Cerebellar nuclear complex (tissue), 1 donor: ENCODE results near the gene S100A7.

ENCODE experiments used
- DNase-seq, 2 experiments: peaks; one replicate each; lab custom pipeline; 2025; lab: John Stamatoyannopoulos, UW

S100A7 gene

DNA sequence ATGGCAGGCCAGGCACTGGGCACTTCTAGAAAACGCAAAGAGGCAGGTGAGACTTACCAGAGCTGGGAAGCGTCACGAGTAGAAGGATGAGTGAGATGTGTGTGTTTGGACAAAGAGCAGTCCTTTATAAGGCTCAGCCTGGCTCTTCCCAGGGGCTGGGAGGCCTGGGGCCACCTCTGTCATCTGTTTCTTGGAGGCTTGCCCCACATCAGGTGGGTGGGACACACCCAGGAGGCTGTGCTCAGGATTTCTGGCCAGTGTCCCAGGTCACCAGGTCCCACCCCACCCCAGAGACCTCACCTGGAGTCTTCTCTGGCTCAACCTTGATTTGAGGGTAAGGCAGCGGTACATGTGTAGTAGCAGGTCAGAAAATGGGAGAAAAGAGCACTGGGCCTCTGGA lies at the start of gene S100A7:
Gene S100A7, minus strand, starts transcription at position 101 of the 400 bp plus-strand sequence. CDS start 1,638 bp downstream, outside the sequence.
- no peak for DNase-seq

DNA sequence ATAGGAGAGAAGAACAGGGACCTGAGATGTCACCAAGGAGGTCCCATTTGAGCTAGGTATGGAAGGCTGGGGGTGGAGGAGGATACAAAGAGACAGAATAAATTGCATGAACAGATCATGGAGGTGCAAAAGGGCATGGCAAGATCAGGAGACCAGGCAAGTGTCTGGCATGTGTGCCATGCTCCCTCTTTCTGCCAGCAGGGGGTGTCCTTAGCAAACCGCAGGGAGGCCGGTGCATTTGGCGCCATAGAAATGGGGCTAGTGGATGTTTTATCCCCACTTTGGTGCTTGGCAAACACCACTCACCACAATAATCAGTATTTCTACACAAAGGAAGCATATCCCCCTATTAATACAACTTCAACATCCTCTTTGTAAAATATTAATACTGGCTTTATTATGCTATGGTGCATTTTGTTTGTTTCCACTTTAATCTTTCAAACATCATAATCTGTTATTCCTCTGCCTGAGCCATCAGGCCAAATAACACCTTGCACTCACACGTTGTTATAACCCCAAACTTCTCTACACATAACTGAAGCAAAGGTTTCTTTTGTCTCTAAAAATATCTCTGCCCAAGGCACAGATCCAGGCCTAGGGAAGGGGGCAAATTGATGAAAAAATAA lies 49.4 kb upstream of the S100A7 start:
- DNase-seq = no peak

DNA sequence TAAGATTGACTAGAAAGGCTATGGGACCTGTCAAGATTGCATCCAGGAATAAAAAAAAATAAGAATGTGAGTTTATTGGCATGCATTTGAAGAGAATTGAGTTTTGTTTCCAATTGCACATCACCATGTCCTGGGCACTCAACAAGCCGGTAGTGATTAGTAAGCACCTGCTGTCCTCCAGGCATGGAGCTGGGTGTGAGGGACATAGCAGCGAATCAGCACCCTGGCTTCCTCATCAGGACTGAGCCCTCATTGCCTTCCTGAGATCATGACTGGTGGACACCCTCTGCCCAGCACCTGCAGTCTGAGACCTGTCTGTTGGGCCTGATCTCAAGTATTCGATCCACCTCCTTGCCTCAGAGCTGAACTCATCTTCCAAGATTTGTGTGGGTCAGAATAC lies 48.6 kb upstream of the S100A7 start:
- no peak for DNase-seq

DNA sequence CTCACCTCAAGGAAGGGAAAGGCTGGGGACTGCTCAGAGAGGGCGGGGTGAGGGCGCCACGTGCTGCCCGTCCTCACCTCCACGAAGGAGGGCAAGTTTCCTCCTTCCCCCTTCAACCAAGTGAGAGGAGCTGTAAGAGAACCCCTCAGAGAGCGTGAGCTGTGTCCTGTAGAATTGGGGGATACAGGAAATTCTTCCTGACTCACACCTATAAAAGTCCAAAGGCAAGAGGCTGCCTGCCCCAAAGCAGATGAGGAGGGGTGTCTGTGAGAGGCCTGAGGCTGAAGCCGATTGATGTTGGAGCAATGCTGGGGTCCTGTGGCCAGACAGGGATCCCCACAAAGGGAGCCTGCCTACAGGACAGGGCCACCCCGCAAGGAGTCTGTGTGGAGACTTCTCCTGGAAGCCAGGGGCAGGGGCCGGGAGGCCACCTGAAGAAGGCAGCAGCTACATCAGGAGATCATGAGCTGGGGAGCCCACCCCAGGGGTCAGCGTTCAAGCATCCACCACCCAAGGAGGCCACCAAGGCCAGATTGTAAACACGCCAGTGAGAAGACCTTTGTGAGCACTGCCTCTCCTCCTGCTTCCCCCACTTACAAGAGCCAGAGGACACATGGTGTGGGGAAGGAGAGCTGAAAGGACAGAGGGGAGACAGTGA lies 47.6 kb upstream of the S100A7 start:
- DNase-seq = no peak

DNA sequence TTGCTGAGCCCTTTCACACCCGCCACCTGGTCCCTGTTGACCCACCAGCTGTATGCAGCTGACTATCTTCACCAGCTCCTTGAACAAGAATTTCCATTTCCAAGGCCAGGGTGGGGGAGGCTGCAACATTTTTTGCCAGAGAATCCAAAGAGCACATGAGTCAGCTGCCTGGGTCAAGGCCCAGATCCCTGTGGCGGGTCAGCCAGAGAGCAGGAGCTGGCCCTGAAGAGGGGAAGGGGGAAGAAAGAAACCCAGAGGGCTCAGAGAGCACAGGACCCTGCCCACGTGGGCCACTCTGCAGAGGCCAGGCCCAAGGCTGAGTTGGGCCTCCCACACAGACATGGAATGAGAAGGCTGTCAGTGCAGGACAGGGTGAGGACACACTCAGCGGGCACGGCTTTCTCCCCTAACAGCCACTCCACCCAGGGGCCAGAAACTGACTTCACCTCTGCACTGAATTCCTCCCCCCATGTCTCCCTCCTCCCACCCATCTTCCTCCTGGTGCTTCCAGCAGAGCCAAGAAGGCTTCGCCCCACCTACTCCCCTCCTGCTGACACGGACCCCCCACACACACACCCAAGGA lies 46.5 kb upstream of the S100A7 start:
- DNase-seq = no peak

DNA sequence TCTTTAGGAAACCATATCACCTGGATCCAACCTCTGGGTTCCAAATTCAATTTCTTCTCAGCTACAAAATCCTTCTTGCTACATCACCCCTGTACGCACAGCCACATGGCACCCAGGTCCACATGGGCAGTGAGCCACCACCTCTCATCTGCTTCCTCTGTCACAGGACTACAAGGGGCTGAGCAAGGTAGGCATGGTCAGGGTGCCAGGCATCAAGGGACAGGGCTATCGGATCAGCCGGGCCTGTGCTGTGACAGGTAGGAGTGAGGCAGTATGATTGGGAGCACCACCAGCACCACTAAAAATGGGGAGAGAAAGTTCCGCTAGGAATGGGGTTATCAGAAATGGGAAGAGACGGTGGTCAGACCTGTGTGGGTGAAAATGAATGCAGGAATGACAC lies 45.9 kb upstream of the S100A7 start:
- no peak for DNase-seq

DNA sequence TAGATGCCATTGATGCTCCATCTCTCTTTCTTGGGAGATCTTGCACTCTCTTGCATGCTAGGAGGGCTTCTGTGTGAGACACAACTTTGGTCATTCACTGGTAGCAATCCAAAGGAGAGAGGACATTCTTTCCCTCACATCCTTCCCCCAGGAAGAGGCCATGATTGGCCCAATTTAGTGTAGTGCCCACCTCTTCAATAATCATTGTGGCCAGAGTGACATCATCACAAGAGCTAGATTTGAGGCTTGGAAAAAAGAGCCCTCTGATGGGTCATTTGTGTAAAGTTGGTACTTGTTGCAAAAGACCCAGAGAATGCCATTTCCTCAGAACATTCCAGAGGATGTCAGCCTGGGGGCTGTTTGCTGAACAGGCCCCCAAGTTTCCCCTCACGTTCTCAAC lies 45.1 kb upstream of the S100A7 start:
- no peak for DNase-seq

DNA sequence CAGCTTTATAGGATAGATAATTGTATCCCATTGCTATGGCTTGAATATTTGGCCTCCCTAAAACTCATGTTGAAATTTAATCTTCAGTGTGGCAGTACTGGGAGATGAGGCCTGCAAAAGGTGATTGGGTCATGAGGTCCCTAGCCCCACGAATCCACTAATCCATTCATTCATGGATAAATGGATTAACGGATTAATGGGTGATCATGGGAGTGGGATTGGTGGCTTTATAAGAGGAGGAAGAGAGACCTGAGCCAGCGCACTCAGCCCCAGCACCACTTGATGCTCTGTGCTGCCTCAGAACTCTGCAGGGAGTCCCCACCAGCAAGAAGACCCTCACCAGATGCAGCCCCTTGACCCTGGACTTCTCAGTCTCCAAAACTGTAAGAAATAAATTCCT lies 43.3 kb upstream of the S100A7 start:
- no peak for DNase-seq

DNA sequence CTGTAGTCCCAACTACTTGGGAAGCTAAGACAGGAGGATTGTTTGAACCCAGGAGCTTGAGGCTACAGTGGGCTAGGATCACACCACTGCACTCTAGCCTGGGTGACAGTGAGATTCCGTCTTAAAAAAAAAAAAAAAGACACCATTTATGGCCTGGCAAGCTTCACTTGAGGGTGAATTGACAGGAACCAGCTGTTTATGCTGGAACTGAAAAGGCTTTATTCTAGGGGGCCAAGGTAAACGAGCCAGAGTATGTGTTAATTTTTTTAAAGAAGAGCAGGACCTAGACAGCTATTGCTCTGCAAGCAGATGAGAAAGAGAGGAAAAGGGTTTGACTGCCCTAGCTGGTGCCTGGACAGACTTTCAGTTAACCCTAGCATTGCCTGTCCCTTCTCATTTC lies 38.3 kb upstream of the S100A7 start:
- DNase-seq = no peak

DNA sequence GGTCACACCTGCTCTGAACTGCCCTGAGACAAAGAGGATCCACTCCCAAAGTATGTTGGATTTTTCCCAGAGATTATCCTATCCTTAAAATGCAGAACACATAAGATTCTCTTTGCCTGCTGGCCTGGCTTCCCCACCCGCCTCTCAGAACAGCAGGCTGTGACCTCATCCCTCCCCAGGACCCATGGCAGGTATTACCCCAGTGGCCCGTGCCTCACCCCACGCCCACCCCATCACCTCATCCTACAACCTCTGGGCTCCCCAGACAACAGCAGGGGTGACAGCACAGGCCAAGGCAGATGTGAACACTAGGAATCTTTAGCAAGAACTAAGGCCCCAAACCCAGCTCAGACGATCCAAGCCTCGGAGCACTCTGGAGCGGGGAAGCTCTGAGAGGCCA lies 35.1 kb upstream of the S100A7 start:
- DNase-seq = no peak

DNA sequence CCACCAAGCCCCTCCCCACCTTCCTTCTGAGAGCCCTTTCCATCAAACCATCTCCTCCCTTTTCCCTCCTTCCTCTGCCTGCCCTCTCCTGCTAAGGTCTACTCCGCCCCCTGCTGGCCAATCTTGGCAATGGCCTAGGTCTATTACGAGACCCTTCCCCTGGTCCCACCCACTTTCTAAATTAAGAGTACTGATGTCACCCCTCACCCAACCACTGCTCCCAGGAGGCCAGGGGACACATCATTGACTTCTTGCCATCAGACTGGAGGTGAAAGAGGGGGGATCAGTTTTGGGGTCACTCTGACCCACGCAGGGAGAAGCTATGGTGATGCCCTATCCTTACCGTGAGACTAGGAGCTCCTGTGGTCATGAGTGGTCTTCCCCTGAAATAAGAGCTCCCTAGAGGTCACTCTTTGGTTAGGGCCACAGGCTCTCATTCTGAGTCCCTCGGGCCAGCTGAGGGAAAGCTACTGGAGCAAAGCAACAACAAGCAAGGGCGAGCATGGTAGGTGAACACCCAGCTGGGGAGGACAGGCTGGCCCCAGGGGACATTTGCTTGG lies 34.6 kb upstream of the S100A7 start:
- no peak for DNase-seq

DNA sequence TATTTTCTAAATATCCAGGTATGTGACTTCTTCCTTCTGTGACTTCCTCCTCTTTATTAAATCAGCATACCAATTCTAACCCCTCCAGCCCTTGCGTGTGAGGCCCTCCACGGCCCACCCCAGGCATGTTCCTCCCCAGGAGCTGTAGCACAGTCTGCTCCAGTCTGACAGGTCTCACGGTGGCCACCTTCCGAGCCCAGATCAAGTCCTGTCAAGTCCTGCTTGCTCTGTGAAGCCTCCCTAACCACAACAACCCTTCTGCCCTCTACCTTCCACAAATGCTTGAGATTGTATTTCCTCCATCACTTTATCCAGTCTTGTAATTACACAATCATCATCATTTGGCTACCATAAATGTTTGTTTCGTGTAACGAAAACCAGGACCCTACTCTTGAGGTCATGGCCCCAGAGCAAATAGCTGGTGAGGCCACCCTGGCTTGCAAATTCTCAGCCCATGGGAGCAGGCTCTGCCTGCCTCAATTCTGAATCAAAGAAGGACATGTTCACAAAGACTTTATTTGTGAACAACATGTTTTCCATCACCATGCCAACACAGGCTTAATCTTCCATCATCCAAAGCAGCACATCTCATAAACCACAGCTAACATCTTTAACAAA lies 33.0 kb upstream of the S100A7 start:
- DNase-seq = no peak

DNA sequence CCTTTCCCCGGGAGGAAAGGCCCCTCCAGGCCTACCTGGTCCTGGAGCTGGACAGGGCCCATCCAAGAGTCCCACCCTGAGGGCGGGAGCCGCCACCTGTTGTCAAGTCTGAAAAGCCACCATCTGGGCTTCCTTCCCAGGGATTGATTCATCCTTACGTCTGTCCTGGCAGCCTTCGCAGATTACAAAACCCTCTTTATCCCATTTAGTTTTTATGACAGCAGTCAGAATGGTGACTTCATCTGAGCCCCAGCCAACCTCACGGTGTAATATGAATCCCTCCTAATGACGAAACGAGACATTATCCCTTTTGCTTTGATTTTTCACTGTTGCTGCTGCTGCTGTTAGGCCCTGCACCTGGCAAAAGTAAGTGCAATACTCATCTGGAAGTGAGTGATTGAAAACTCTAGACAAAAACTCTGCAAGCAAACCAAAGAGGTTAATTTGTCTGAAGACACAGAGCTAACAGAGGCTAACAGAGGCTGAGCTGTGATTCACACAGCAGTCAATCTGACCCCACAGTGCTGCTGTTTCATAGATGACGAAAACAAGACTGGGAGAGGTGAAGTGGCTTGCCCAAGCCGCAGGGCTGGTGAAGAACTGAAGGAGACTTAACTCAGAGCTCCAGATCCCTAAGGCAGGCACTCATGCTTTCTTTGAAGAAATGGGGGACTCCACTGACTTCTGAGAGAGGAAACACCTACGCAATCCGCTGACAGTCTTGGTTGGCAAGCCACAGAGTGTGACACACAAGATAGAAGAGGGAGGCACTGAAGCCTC lies 30.0 kb upstream of the S100A7 start:
- no peak for DNase-seq

DNA sequence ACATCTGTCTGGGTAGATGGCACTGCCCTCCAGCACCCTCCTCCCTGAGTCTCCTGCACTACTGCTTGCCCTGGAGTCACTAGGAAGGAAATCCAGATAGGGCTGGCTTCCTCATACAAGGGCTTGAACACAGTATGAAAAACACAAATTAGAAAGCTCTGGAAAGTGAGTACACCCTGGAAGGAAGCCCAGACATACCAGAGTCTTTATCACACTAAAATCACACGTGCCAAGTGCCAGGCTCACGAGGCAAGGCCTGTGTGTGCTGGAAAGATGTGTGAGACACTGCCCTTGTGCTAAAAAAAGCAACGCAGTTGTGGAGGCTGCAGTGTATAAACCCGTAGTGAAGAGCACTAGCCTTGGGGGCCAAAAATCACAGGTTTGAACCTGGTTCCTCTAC lies 28.3 kb upstream of the S100A7 start:
- DNase-seq = no peak

DNA sequence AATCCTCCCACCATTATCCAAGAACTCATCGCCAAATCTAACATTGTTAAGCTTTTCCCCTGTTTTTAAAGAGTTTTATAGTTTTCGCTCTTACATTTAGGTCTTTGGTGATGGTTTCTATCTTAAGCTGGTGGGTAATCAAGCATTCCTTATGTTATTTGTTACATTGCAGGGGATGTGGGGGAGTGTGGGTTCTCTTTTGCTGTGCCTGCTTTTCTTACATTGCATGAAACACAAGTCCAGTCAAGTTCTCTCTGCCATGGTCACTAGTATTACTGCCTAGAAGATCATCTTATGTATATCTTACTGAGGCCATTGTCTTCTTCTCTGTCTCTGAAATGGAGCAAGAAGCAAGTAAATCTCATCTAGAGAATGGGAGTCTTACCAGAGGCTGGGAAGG lies 27.3 kb upstream of the S100A7 start:
- DNase-seq = no peak

DNA sequence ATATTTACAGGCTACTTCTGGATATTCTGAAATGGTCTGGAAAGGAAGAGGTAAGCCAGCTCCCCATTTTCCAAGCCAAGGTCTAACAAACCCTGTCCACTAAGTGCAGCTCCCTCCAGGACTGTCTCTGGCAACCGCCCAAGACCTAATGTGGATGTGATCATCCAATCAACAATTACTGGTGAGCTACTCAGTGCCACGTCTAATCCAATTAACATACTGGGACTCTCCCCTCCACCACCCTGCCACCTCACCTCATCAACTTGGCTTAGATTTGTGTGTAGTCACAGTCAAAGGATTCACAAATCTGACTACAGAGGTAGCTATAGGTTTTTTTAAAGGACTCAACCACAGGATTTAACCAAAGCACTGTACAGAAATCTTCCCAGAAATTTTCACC lies 25.4 kb upstream of the S100A7 start:
- DNase-seq = no peak

DNA sequence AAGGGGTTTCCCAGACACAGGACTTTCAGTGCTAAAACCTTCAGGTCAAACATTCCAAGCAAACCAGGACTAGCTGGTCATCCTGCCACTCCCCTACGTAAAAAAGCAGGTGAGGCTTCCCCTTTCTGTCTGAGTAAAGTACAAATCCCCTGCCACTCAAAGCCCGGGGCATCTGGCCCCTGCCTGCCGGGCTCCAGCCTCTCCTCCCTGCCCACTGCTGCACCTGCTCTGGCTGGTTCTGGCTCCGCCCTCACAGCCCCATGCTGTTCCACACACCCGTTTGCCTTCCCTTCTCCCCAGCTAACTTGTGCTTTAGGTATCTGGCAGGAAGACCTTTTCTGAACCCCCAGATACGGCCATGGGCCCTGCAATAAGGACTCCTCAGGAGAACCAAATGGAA lies 23.3 kb upstream of the S100A7 start:
- DNase-seq = no peak

DNA sequence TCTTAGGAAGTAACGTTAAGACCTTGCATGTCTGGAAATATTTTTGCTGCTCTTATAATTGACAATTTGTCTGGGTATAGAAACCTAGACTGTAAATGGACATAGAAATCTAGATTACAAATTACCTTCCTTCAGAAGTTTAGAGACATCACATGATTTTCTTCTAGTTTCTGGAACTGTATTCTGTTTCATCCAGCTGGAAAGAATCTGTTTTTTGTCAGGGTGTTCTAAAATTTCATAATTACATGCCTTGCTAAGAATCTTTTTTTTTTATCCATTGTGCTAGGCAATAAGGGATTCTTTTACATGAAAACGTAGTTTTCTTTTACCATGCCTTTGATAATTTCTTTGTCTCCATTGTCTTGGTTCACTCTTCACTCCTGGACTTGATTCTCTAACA lies 20.7 kb upstream of the S100A7 start:
- no peak for DNase-seq

DNA sequence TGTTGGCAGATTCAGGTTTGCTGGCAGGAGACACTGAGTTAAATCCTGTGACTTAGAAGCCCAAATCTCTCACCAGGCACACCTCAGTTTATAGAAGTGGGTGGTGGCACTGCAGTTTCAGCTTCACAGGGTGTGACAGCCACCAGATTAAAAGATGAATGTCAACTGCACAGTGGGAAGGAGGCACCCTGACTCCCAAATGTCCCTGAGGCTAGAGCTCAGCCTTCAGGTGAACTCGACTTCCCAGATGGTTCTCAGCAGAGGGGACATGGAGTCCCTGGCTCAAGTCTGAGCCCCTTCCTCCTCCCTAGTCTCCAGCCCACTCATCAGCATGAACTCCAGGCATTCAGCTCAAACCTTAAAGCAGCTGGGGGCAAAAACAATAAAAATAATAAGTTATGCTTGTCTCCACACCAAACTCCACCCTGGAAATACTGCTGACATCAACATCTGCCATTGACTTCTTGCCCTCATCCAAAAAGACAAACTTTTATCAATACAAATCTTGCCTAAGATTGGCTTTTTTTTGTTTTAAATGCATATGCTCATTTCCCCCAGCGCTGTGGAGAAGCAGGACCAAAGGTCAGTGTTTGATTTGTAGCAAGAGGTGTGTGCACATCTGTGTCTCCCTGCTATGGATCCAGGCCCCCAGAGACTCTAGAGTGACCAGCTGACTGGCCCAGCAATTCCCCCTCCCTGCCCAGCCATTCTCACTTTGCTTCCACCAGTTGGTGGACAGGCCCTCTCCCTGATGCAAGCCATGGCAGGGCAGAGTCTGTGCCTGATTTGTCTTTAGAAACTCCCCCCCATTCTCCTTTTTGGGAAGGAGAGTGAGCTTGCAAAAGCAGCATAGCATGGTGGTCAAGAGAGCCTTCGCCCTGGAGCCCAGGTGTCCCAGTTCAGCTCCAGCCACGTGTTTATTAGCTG lies 18.5 kb upstream of the S100A7 start:
- no peak for DNase-seq

DNA sequence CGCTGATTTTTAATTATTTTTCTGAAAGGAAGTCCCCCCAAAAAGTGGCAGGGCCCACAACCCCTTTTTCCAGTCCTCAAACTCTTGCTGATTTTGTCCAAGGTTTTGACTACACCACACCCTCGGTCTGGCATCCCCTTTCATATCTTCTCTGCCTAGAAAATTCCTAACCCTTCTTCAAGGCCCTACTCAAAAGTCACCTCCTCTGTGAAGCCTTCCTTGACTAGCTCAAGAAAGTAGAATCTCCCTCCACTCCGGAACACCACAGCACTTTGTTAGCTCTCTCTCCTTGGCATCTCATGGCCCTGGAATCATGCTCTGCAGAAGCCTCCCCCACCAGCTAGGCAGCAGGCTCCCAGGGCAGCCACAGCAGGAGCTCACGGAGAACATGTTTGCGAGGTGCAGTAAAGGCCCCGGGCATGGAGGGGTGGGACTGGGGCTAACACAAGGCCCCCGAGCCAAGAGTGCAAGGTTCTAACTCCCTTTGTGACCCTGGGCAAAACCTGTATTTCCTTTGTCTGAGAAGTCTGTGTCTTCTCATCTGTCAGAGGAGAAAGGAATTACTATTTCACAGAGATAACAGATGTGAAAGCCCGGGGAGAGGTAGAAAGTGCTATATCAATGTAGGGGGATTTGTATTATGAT lies 17.7 kb upstream of the S100A7 start:
- no peak for DNase-seq
